HEK293T (cell line): ENCODE results near the gene OR10V1.

Source experiments
- BHLHE40 ChIP-seq: fragments of 450-650 bp; IDR thresholded peaks from 2 replicates; pipeline ENCODE4 v1.6.1; 2016; ENCODE audit warnings: mild to moderate bottlenecking, moderate library complexity, borderline replicate concordance
- ELF4 ChIP-seq: fragments of 450-650 bp; IDR thresholded peaks from 2 replicates; pipeline ENCODE4 v1.6.1; 2017; ENCODE audit warnings: antibody characterized with exemption
- FOXA1 ChIP-seq: fragments of 450-650 bp; IDR thresholded peaks from 2 replicates; pipeline ENCODE4 v1.6.1; 2016; ENCODE audit warnings: mild to moderate bottlenecking
- FOXM1 ChIP-seq: fragments of 450-650 bp; IDR thresholded peaks from 2 replicates; pipeline ENCODE4 v1.6.1; 2017; ENCODE audit warnings: mild to moderate bottlenecking, borderline replicate concordance
- HDGF ChIP-seq: fragments of 450-650 bp; IDR thresholded peaks from 2 replicates; pipeline ENCODE4 v1.6.1; 2017; ENCODE audit warnings: antibody characterized with exemption, borderline replicate concordance
- L3MBTL2 ChIP-seq: fragments of 450-650 bp; conservative IDR thresholded peaks from 2 replicates; pipeline ENCODE4 v1.6.1; 2016; ENCODE audit warnings: mild to moderate bottlenecking
- LEF1 ChIP-seq: fragments of 450-650 bp; IDR thresholded peaks from 2 replicates; pipeline ENCODE4 v1.6.1; 2017; ENCODE audit warnings: mild to moderate bottlenecking, borderline replicate concordance
- NFRKB ChIP-seq: fragments of 450-650 bp; IDR thresholded peaks from 2 replicates; pipeline ENCODE4 v1.6.1; 2016; ENCODE audit warnings: mild to moderate bottlenecking, moderate library complexity
- SP1 ChIP-seq: fragments of 450-650 bp; IDR thresholded peaks from 2 replicates; pipeline ENCODE4 v1.6.1; 2017
- ZNF384 ChIP-seq: fragments of 450-650 bp; IDR thresholded peaks from 2 replicates; pipeline ENCODE4 v1.6.1; 2016

GRCh38 chr11:59678813-59679165 is 34.9 kb downstream of the OR10V1 start:
- no peak for TF ChIP-seq HDGF
- TF ChIP-seq NFRKB: no peak
- TF ChIP-seq LEF1: no peak
- no peak for TF ChIP-seq FOXA1
- no peak for TF ChIP-seq BHLHE40
- TF ChIP-seq L3MBTL2: no peak
- no peak for TF ChIP-seq SP1
- TF ChIP-seq FOXM1: no peak
- no peak for TF ChIP-seq ELF4
- TF ChIP-seq ZNF384: no peak
